ENCODE data around the gene GFOD1. TPM values are rescaled to one million over a fixed set of nuclear protein-coding genes. Genes with fewer than 3 reads are reported as not detected.

GFOD1 gene
- total RNA-seq, 4 donors from 2014 or later: 18.3 to 49.1 (median 29.0) TPM

- H3K4me3 ChIP-seq: no peak overlapping the region
- no peaks in the 10 kb centered on the region for H3K27me3 ChIP-seq
- TF ChIP-seq POLR2AphosphoS5 (IDR thresholded peaks at IDR 0.05) (no peak), EP300 (IDR thresholded peaks at IDR 0.05) (no peak), POLR2A (IDR thresholded peaks at IDR 0.05) (no peak), CTCF (IDR thresholded peaks at IDR 0.05) (no peak)
- H3K27ac ChIP-seq: no peak overlapping the region
- no peak for ATAC-seq
- H3K9me3 ChIP-seq: no peaks in the 10 kb centered on the region
- no peaks in the 10 kb centered on the region for H3K36me3 ChIP-seq
- H3K4me1 ChIP-seq: no peaks in the 10 kb centered on the region
- WGBS, 2 donors (ENCODE audit: low coverage in 1 of 2): 73 to 78% methylated on average over 6 to 7 of the region's 8 CpGs
Observed at GRCh38 chr6:13348334-13349113, 138.9 kb downstream of the GFOD1 start.

- H3K4me3 ChIP-seq: no peak overlapping the region
- H3K36me3 ChIP-seq: no peaks in the 10 kb centered on the region
- ATAC-seq: no peak
- no peaks in the 10 kb centered on the region for H3K27me3 ChIP-seq
- WGBS, 2 donors (ENCODE audit: low coverage in 1 of 2): 85 to 94% methylated on average over 5 of the region's 5 CpGs
- TF ChIP-seq POLR2A (IDR thresholded peaks at IDR 0.05) (no peak), CTCF (IDR thresholded peaks at IDR 0.05) (no peak), POLR2AphosphoS5 (IDR thresholded peaks at IDR 0.05) (no peak), EP300 (IDR thresholded peaks at IDR 0.05) (no peak)
- no peaks in the 10 kb centered on the region for H3K4me1 ChIP-seq
- no peak overlapping the region for H3K27ac ChIP-seq
- H3K9me3 ChIP-seq: peaks cover 0 to 13% (median 0%) of the 10 kb centered on the region in 3 donors
Observed at GRCh38 chr6:13346245-13346644, 141.2 kb downstream of the GFOD1 start.

GRCh38 chr6:13342414-13343019 is 144.9 kb downstream of the GFOD1 start:
- ATAC-seq: no peak

GRCh38 chr6:13339863-13340630 is 147.4 kb downstream of the GFOD1 start:
- Histone ChIP-seq H3K27me3 (no peaks in the 10 kb centered on the region), H3K27ac (no peak overlapping the region), H3K4me1 (peaks cover 0 to 6% (median 0%) of the 10 kb centered on the region in 3 donors), H3K36me3 (no peaks in the 10 kb centered on the region), H3K9me3 (peaks cover 0 to 16% (median 0%) of the 10 kb centered on the region in 3 donors), H3K4me3 (no peak overlapping the region)
- no peak for ATAC-seq
- 77 to 87% methylated on average over 7 to 8 of the region's 8 CpGs for WGBS, 2 donors (ENCODE audit: low coverage in 1 of 2)
- no peak for TF ChIP-seq POLR2A (IDR thresholded peaks at IDR 0.05)
- TF ChIP-seq POLR2AphosphoS5 (IDR thresholded peaks at IDR 0.05): no peak
- TF ChIP-seq EP300 (IDR thresholded peaks at IDR 0.05): no peak
- TF ChIP-seq CTCF (IDR thresholded peaks at IDR 0.05): no peak

More at GRCh38 chr6:13342414-13343019, 144.9 kb downstream of the GFOD1 start:
- no peaks in the 10 kb centered on the region for H3K36me3 ChIP-seq
- TF ChIP-seq CTCF (IDR thresholded peaks at IDR 0.05): no peak
- TF ChIP-seq POLR2A (IDR thresholded peaks at IDR 0.05): no peak
- TF ChIP-seq POLR2AphosphoS5 (IDR thresholded peaks at IDR 0.05): no peak
- no peak for TF ChIP-seq EP300 (IDR thresholded peaks at IDR 0.05)
- no peaks in the 10 kb centered on the region for H3K4me1 ChIP-seq
- no peak overlapping the region for H3K27ac ChIP-seq
- H3K9me3 ChIP-seq: peaks cover 0 to 16% (median 0%) of the 10 kb centered on the region in 3 donors
- no peak overlapping the region for H3K4me3 ChIP-seq
- WGBS, 2 donors (ENCODE audit: low coverage in 1 of 2): 88 to 92% methylated on average over 4 to 5 of the region's 5 CpGs
- no peaks in the 10 kb centered on the region for H3K27me3 ChIP-seq

Data from gastroesophageal sphincter (tissue), 4 donors.